Endothelial cell (in vitro differentiated cells): ENCODE measurements around the gene PSTPIP1. TPM values are rescaled to one million over a fixed set of nuclear protein-coding genes. Genes with fewer than 3 reads are reported as not detected.
A peak's percentile ranks its signal among the peaks of the same experiment; 100 is the strongest.

Source experiments
- DNase-seq: peaks from one replicate; pipeline ENCODE4 v3.0.0; 2021; ENCODE audit warnings: low spot score
- H3K27ac Mint-ChIP-seq: one replicate; pipeline ENCODE4 v1.8.0; 2021; ENCODE audit warnings: mixed read lengths, inconsistent platforms; ENCODE audit not compliant: unreplicated experiment
- H3K27me3 Mint-ChIP-seq: one replicate; pipeline ENCODE4 v1.8.0; 2021; ENCODE audit warnings: mild to moderate bottlenecking, moderate library complexity, mixed read lengths, inconsistent platforms; ENCODE audit not compliant: unreplicated experiment
- H3K36me3 Mint-ChIP-seq: one replicate; pipeline ENCODE4 v1.8.0; 2021; ENCODE audit warnings: mild to moderate bottlenecking, low read depth, mixed read lengths, inconsistent platforms; ENCODE audit not compliant: unreplicated experiment
- H3K4me1 Mint-ChIP-seq: one replicate; pipeline ENCODE4 v1.8.0; 2021; ENCODE audit warnings: mild to moderate bottlenecking, mixed read lengths, inconsistent platforms; ENCODE audit not compliant: unreplicated experiment
- H3K4me3 Mint-ChIP-seq: one replicate; pipeline ENCODE4 v1.8.0; 2021; ENCODE audit warnings: mild to moderate bottlenecking, mixed read lengths, inconsistent platforms; ENCODE audit not compliant: unreplicated experiment
- H3K9me3 Mint-ChIP-seq: one replicate; pipeline ENCODE4 v1.8.0; 2021; ENCODE audit warnings: mixed read lengths, inconsistent platforms; ENCODE audit not compliant: unreplicated experiment
- CTCF ChIP-seq: fragments of 200-600 bp; sonication (generic); IDR thresholded peaks from one replicate; pipeline ENCODE4 v1.5.0; 2021; ENCODE audit warnings: antibody characterized with exemption; ENCODE audit not compliant: unreplicated experiment
- total RNA-seq: library from RNA; stranded (reverse); fragmentation: NEBNext Ultra II Directional; extraction: Animal tissue kit (Norgen Biotek cat#: 25700); gene quantifications from one replicate; pipeline ENCODE4 v1.2.1, GENCODE V29; 2021; ENCODE audit not compliant: unreplicated experiment

The PSTPIP1 gene
- total RNA-seq, 1 donor from 2014 or later = not detected

- peaks cover 15% of the 10 kb centered on the region for H3K27me3 Mint-ChIP-seq
- H3K27ac Mint-ChIP-seq = no peak overlapping the region
- H3K9me3 Mint-ChIP-seq = no peaks in the 10 kb centered on the region
- no peaks in the 10 kb centered on the region for H3K36me3 Mint-ChIP-seq
- H3K4me1 Mint-ChIP-seq = peaks cover 3% of the 10 kb centered on the region
- no peak overlapping the region for H3K4me3 Mint-ChIP-seq
- DNase-seq = no peak
- no peak for TF ChIP-seq CTCF
These were observed 32.3 kb downstream of the PSTPIP1 start for GRCh38 chr15:77027111-77027696.

- H3K27ac Mint-ChIP-seq = no peak overlapping the region
- H3K4me1 Mint-ChIP-seq = no peaks in the 10 kb centered on the region
- peaks cover 15% of the 10 kb centered on the region for H3K27me3 Mint-ChIP-seq
- H3K9me3 Mint-ChIP-seq = no peaks in the 10 kb centered on the region
- TF ChIP-seq CTCF = no peak
- DNase-seq = peak; percentile 30
- no peak overlapping the region for H3K4me3 Mint-ChIP-seq
- no peaks in the 10 kb centered on the region for H3K36me3 Mint-ChIP-seq
These were observed 32.9 kb downstream of the PSTPIP1 start for GRCh38 chr15:77027697-77028450.

GRCh38 chr15:77028451-77029165 is 33.7 kb downstream of the PSTPIP1 start:
- Mint-ChIP-seq H3K27ac (no peak overlapping the region), H3K4me1 (no peaks in the 10 kb centered on the region), H3K4me3 (no peak overlapping the region), H3K36me3 (no peaks in the 10 kb centered on the region), H3K27me3 (peaks cover 13% of the 10 kb centered on the region), H3K9me3 (no peaks in the 10 kb centered on the region)
- no peak for TF ChIP-seq CTCF
- DNase-seq = peak; percentile 2

GRCh38 chr15:77029166-77030047 is 34.5 kb downstream of the PSTPIP1 start:
- Mint-ChIP-seq H3K27me3 (peaks cover 16% of the 10 kb centered on the region), H3K36me3 (no peaks in the 10 kb centered on the region), H3K9me3 (no peaks in the 10 kb centered on the region), H3K4me3 (no peak overlapping the region), H3K27ac (no peak overlapping the region), H3K4me1 (peaks cover 2% of the 10 kb centered on the region)
- no peak for DNase-seq
- TF ChIP-seq CTCF = no peak
